Measurements from ENCODE around the gene SKAP1.

DNA sequence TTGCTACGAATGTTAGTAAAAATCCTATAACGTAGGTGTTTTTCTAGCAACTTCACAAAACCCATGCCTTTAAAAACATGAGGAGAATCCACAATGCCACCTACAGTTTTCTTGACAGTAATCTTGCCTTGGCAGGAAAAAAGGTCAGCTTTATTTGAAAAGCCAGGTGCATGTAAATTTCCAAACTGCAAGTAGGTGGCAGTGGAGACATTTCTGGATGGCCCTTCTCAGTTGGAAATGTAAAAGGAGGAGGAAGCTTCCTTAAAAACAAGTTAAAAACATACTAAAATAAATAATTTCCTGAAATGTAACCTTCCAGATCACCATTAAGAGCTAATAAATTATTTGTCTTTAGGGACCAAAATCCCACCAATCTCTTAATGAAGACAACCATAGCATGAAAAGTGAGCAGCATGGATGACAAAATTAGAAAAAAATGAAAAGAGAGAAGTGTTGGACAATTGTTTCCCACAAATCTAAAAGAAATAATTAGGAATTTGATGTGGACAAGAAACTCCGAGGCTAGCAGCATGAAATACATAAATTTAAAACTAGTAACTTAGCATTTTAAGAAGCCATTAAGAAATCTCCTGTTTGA is 170.2 kb downstream of the SKAP1 start:
- TF ChIP-seq POLR2AphosphoS5 (IDR thresholded peaks at IDR 0.05), result no peak
- TF ChIP-seq POLR2A (IDR thresholded peaks at IDR 0.05; ENCODE audit: low read depth), result no peak

All from esophagus muscularis mucosa (tissue), 2 donors.